GM18907 (cell line): ENCODE results near the gene ZP1.
"Not testable (repeated sequence)": the region's sequence is repeated elsewhere in the genome, so short reads cannot be mapped to it uniquely, and the experiment has no call there.

Source experiments
- ATAC-seq: cut with Tn5 transposase; IDR thresholded peaks from one replicate; pipeline ENCODE4 v1.9.1; 2021; ENCODE audit warnings: mild to moderate bottlenecking, moderate library complexity; ENCODE audit not compliant: unreplicated experiment

Gene ZP1, protein sequence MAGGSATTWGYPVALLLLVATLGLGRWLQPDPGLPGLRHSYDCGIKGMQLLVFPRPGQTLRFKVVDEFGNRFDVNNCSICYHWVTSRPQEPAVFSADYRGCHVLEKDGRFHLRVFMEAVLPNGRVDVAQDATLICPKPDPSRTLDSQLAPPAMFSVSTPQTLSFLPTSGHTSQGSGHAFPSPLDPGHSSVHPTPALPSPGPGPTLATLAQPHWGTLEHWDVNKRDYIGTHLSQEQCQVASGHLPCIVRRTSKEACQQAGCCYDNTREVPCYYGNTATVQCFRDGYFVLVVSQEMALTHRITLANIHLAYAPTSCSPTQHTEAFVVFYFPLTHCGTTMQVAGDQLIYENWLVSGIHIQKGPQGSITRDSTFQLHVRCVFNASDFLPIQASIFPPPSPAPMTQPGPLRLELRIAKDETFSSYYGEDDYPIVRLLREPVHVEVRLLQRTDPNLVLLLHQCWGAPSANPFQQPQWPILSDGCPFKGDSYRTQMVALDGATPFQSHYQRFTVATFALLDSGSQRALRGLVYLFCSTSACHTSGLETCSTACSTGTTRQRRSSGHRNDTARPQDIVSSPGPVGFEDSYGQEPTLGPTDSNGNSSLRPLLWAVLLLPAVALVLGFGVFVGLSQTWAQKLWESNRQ

DNA sequence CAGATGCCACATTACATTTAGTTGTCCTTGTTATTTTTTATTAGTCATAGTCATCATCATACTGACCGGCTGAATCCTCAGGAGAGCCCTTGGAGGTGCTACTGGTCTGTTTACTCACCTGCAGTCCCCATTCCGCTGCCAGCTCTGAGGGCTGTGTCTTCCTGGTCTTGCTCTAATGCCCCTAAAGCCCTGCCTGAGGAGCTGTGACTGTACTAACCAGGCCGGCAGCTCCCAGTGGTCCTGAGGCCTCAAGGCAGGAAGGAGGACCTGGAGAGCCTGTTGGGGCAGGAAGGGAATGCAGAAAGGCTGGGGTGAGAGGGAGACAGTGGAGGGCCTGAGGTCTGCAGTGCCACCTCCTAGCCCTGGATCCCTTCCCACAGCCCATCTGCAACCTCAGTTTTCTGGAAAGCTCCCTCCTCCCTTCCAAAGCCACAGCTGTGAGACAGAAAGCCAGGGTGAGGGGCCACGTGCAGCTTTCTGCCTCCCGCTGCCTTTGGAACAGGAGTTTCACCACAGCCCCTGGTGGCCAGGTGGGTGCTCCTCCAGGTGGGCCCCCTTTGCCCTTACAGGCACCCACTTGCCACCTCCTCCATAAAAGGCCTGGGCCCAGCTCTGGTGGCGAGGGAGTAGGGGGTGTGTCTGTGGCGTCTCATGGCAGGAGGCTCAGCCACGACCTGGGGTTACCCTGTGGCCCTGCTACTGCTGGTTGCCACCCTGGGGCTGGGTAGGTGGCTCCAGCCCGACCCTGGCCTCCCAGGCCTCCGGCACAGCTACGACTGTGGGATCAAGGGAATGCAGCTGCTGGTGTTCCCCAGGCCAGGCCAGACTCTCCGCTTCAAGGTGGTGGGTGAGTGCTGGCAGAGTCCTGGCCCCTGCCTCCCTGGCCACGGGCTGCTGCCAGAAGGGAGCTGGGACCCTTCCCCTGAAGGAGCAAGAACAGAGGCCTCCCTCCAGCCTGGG is at the start of gene ZP1:
Gene ZP1, plus strand, starts transcription at position 632 of the 960 bp plus-strand sequence. Its CDS starts 20 bp downstream, at position 652.
- no peak for ATAC-seq

DNA sequence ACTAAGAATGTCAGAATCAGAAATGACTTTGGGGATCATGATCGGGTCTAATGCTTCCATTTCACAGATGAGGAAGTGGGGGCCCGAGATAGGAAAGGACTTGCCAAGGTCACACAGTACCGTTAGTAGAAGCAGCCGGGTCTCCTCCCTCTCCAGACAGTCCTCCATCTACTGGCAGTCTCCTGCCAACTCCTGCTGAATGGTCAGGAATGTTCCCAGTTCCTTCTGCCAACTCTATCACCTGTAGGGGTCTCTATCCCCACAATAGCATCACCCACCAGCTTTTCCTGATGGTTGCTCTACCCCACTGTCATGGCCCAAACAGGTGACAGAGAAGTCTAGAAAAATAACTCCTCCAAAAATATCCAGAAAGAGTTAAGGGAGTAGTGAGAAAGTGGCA is 49.3 kb upstream of the ZP1 start:
- no peak for ATAC-seq

DNA sequence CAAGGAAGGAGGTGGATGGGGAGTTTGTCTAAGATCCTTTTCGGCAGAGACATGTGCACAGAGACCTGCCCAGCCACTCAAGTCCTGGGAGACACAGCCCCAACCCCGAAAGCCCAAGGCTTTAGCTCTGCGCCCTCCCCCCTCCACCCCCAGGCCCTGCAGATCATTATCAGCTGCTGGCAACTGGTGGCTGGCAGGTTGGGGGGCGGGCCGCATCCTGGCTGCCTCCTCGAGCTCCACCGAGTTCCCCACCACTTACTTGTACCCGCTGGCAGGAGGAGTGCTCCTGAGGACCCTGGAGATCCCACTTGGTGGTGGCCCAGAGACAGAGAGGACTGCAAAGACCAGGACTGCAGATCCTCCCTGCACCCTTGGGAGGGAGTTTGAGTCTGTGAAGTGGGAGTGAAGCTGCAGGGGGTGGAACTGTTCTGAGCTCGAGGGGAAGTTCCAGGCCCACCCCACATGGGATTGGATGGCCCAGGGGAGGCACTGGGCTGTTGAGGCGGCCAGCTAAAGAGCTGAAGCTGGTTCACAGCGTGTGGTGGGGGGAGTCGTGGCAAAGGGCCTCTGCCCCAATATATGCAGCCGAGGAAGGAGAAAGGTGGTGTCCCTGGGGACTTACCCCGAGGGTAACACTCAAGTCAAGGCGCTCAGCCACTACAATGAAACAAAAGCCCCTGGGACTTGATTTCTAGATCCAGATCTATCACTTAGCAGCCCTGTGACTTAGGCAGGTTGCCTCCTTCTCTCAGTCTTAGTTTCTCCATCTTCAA is 45.3 kb upstream of the ZP1 start:
- ATAC-seq, result no peak

DNA sequence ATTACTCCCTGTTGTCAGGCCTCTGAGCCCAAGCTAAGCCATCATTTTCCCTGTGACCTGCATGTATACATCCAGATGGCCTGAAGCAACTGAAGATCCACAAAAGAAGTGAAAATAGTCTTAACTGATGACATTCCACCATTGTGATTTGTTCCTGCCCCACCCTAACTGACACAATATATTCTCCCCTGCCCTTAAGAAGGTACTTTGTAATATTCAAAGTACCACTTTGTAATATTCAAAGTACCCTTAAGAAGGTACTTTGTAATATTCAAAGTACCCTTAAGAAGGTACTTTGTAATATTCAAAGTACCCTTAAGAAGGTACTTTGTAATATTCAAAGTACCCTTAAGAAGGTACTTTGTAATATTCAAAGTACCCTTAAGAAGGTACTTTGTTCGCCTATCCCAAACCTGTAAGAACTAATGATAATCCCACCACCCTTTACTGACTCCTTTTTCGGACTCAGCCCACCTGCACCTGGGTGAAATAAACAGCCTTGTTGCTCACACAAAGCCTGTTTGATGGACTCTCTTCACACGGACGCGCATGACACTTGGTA is 43.5 kb upstream of the ZP1 start:
- not testable (repeated sequence) for ATAC-seq

DNA sequence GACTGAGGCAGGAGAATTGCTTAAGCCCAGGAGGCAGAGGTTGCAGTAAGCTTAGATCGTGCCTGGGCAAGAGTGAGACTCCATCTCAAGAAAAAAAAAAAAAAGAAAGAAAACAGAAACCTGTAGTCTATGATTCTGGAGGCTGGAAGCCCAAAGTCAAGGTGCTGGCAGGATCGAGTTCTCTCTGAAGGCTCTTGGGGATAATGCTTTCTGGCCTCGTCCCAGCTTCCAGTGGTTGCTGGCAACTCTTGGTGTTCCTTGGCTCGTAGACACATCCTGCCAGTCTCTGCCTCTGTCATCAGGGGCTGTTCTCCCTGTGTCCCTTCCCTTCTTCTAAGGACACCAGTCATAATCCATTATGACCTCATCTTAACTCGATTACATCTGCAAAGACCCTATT is 42.2 kb upstream of the ZP1 start:
- no peak for ATAC-seq

DNA sequence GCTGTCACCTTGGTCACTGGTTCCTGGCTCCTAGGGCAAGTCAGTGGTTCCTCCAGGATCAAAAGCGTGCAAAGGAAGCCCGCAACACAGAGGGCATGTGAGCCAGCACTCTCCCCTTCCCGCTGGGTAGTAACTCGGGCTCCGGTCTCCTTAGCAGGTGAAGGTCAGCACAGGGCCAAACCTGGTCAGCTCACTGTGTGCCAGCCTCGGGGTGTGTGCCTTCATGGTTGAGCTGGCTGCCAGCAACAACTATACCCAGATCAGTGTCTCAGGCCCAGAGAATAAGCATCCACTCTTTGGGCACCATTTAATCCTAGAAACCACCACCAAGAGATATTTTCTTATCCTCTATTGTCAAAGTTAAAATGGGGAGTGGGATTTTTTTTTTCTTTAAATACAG is 41.6 kb upstream of the ZP1 start:
- ATAC-seq, result no peak

DNA sequence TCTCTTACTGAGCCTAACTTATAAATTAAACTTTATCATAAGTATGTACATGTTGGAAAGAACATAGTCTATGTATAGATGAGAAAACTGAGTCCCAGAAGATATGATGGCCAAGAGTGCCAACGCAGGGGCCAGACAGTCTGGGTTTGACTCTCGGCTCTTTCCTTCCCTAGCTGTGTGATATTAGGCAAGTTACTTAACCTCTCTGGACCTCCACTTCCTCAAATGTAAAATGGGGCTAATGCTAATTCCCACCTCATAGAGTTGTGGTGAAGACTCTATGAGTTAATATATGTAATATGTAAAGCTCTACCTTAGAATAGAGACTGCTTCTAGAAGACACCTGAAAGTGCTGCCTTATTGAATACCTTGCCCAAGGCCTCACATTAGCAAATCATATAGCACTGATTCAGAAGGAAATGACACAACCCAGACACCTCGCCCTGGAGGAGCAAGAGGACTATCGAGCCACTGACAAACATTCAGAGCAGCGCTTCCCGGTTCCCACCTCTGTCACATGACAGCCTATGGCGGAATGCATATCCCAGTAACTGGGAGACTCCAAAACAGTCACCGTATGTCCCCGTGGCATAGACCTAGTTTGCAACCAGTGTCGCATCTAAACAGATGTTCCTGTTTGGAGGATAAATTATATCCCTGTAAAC is 36.7 kb upstream of the ZP1 start:
- ATAC-seq, result no peak

DNA sequence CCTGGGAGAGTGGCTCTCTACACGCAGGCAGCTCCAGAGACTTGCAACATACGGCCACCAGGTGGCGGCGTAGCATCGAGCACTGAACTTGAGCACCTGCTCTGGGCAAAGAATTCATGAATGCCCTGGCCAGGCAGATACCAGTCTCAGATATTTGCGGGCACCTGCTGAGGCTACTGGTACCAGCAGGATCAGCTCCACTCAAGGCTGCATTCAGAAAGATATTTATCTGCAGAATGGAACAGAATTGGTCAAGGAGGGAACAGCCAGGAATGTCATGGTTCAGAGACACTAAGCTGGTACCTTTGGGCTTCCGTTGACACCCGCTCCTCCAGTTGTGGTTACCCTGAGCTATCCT is 36.2 kb upstream of the ZP1 start:
- ATAC-seq, result no peak

DNA sequence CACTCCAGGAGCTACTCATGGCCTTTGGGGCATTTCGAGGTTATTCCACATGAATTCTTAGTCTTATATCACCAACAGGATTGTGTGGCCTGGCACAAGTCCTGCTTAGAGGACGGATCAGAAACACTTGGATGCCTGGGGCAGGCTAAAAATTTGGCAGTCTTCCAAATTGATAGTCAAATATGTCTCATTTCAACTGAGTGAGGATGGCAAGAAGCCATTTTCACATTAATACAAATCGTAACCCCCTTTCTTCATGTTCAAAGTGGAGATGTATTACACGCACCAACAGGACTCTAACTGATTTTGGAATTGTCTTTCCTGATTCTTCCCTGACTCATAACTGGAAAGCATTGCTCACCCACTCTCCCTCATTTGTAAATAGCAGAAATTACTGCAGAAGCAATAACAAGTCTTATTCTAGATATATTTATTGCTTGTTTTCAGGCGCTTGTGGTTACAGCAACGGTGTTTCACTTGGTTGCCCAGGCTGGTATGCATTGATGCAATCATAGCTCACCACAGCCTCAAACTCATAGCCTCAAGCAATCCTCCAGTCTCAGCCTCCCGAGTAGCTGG is 35.8 kb upstream of the ZP1 start:
- no peak for ATAC-seq

DNA sequence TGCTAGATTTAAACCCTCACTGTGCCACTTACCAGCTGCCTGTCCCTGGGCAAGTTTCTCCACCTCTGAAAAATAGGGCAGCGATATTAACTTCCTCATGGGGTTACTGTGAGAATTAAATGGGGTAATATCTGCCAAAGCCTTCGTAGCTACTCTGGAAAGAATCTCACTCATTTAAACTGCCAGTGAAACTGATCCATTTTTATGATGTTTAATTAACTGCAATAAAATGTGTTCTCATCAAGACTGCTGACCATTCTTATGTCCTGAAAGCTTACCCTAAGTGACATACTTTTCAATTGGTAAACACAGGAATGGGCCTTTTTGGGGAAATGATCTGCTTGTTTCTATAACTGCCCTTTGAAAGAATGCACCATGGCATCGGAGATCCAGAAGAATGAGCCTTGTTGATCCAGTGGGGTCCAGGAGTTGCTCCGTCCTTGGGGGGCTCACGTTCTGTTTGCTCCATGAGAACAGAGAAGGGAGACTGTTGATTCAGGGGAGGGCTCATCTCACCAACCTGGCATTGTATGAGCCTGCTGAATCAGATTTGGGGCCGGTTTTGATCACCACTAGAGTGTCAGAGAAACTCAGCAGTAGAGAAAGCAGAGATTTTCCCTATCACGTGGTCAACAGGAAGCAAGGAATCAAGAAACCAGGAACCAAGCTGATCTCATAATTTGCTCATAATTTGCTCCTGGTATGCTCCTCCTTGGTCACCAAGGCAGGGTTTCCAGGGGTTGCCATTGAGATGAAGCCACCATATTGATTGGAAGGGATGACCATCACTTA is 32.4 kb upstream of the ZP1 start:
- no peak for ATAC-seq

DNA sequence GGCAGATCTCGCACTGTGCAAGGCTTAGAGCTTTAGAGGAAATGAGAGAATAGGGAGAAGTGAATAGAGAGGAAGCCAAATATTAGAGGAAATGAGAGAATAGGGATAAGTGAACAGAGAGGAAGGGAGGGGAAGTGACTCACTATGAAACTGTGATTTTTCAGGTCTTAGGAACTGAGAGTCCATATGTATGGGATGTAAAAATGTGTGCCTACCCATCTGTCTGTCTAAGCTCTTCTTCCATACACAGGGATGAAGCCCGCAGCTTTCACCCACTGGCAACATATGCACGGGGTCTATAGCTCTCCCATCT is 31.9 kb upstream of the ZP1 start:
- no peak for ATAC-seq

DNA sequence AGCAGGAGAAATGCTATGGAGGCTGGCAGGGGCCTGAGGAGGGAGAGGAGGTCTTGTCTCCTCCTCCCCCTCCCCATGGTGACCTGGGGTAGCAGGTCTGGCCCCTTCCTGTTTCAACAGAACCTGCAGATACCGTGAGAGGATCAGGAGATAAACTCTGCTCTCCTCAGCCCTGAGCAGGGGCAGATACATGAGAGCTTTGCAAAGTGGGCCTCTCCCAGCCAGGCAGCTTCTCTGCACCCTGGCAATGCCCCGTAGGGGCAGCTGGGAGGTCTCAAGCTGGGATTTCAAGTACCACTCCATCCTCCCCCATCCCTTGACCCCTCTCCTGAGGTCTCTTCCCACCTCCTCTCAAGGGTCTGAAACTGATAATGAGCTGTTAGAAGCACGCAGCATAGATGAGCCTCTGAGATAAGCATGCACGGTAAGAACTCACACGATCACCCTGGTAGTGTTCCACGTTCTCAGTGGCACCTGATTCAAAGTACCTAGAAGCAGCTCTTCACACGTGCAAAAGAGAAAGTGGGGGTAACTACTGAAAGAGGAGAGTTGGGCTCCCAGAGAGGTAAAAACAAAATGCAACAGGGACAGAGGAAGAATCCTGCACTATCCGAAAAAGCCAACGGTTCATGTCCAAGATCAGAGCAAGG is 30.4 kb upstream of the ZP1 start:
- no peak for ATAC-seq

DNA sequence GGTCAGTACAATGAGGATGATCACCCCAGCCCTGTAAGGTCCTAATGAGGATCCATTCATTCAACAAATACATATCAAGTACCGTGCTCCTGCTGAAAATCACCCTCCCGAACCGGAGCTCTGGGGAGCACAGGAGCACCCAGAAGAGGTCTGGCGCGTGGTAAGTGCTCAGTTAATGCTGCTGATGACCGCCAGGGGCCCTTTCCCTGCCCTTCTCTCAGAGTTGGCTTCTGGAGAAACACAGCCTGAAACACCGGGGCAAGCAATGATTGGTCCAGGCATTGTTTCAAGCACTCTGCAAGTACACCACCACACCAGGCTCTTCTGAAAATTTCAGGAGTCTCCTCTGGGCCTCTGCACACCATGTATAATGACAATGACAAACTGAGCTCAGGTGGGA is 29.2 kb upstream of the ZP1 start:
- ATAC-seq, result no peak

DNA sequence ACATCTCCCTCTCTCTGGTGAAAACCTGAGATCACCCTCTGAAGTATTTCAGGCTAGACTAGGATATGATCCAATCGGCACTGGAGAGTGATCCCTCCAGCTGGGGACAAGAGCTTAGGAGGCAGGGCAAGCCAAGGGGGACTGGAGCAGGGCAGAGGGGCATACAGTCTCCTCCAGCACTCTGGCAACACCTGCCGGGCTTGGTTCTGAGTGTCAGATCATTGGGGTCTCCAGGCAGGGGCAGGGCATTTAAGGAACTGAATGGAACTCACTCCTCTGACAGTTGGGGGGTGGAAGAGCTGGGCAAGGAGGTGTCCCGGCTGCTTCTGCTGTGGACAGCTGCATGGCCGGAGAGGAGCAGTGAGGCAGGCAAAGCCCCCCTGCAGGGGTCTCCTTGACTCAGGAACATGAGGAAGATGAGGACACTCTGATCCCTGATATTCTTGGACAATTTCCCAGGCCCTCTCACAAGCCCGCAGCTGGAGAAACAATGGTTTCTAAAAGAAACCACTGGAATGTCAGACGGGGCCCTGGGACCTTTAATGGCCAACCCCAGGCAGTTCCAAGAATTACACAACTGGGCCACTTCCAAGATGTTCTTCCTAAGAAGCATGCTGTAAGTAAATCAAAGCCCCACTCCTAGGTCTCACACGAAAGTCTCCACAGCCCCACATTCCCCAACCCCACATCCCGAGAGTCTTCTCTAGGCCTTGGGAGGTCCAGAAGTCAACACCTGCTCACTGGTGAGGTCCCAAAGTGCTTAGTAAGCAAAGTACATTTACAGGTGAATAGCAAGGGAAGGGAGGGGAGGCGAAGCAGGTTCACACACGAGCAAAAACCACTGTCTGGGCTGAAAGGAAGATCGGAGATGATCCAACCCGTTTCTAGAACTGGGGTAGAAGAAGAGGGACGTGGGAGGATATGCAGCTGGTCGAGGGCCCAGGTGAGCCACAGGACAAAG is 26.6 kb upstream of the ZP1 start:
- ATAC-seq, result no peak

DNA sequence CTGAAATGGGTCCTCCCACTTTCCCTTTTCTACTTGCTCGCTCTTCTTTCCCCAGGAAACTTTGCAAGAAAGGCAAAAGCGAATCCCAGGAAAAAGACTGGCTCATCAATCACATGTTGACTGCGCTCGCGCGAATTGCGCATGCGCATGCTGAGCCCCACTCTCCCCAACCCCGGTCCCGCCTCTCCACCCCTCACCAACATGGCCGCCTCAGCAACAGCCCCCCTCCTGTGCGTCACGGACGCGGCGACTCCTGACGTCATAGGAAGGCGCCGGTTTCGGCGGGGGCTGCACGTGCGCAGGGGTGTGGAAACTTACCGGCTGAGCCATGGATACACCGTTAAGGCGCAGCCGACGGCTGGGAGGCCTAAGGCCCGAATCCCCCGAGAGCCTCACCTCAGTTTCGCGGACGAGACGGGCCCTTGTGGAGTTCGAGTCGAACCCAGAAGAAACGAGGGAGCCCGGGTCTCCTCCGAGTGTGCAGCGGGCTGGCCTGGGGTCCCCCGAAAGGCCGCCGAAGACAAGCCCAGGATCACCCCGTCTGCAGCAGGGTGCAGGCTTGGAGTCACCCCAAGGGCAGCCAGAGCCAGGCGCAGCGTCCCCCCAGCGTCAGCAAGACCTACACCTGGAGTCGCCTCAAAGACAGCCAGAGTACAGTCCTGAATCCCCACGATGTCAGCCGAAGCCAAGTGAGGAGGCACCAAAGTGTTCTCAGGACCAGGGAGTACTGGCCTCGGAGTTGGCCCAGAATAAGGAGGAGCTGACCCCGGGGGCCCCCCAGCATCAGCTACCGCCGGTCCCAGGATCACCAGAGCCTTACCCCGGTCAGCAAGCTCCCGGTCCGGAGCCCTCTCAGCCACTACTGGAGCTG is 25.3 kb upstream of the ZP1 start, which contains the start of gene CCDC86:
Gene CCDC86, plus strand, starts transcription at position 317 of the 871 bp plus-strand sequence. Its CDS starts 12 bp downstream, at position 329.
- ATAC-seq, result peak; percentile 80
